Pericardium fibroblast (primary cell): Measurements from ENCODE around the gene CNTROB. TPM values are rescaled to one million over a fixed set of nuclear protein-coding genes. Genes with fewer than 3 reads are reported as not detected.

Experiments
- total RNA-seq: library from RNA; depleted of rRNA; stranded (reverse); fragments of >200 nt; gene quantifications from 2 replicates; pipeline ENCODE4 v1.2.3, GENCODE V29; 2015

Gene CNTROB
- 14.1 and 15.2 TPM in 2 replicates for total RNA-seq

GRCh38 chr17:7931709-7932482 lies at the start of gene CNTROB, which contains the start of gene TRAPPC1:
TSS of gene CNTROB (plus strand) at chr17:7932206. CDS start at chr17:7933080, 874 bp downstream.
TSS of gene TRAPPC1 (minus strand) at chr17:7931946. CDS start at chr17:7931829, 117 bp downstream.

GRCh38 chr17:7888184-7888920 lies 43.7 kb upstream of the CNTROB start, which contains the start of gene CHD3:
TSS of gene CHD3 (plus strand) at chr17:7888789. CDS start at chr17:7889001, 212 bp downstream.

GRCh38 chr17:7915611-7916384 lies 16.2 kb upstream of the CNTROB start, which contains the start of gene RNF227:
TSS of gene RNF227 (minus strand) at chr17:7916289. CDS start at chr17:7916195, 94 bp downstream.

GRCh38 chr17:7929158-7930023 lies 2.6 kb upstream of the CNTROB start, which contains the start of gene KCNAB3:
TSS of gene KCNAB3 (minus strand) at chr17:7929856. CDS start at chr17:7929435, 421 bp downstream.

Other genes starting within 250 kb of the CNTROB start
- 44.9 and 63.2 TPM in 2 replicates for gene TP53, start 244.7 kb upstream of the CNTROB start, total RNA-seq
- gene WRAP53, start 243.7 kb upstream of the CNTROB start, total RNA-seq: 3.3 and 6.8 TPM in 2 replicates
- 3.3 and 4.9 TPM in 2 replicates for gene EFNB3, start 227.0 kb upstream of the CNTROB start, total RNA-seq
- 0.26 and 1.1 TPM in 2 replicates for gene DNAH2, start 214.5 kb upstream of the CNTROB start, total RNA-seq
- 2.9 and 9.8 TPM in 2 replicates for gene KDM6B, start 98.0 kb upstream of the CNTROB start, total RNA-seq
- gene TMEM88, start 77.1 kb upstream of the CNTROB start, total RNA-seq: 7.8 and 67.0 TPM in 2 replicates
- gene NAA38, start 74.6 kb upstream of the CNTROB start, total RNA-seq: 83.2 and 132 TPM in 2 replicates
- gene CYB5D1, start 74.2 kb upstream of the CNTROB start, total RNA-seq: 5.5 and 5.7 TPM in 2 replicates
- 77.5 and 82.6 TPM in 2 replicates for gene CHD3, start 43.4 kb upstream of the CNTROB start, total RNA-seq
- 1.6 and 9.0 TPM in 2 replicates for gene RNF227, start 15.9 kb upstream of the CNTROB start, total RNA-seq
- gene KCNAB3, start 2.4 kb upstream of the CNTROB start, total RNA-seq: 0.23 TPM in 1 of 2 replicates, not detected in the other
- 54.7 and 64.3 TPM in 2 replicates for gene TRAPPC1, start 260 bp upstream of the CNTROB start, total RNA-seq
- gene GUCY2D, start 70.4 kb downstream of the CNTROB start, total RNA-seq: 0.12 TPM in 1 of 2 replicates, not detected in the other
- gene ALOX15B, start 106.9 kb downstream of the CNTROB start, total RNA-seq: 0.85 TPM in 1 of 2 replicates, not detected in the other
- not detected in 2 replicates for gene ALOX12B, start 155.5 kb downstream of the CNTROB start, total RNA-seq
- gene ALOXE3, start 186.3 kb downstream of the CNTROB start, total RNA-seq: not detected in 2 replicates
- 0.26 and 0.35 TPM in 2 replicates for gene HES7, start 191.9 kb downstream of the CNTROB start, total RNA-seq
- 45.6 and 51.1 TPM in 2 replicates for gene PER1, start 220.2 kb downstream of the CNTROB start, total RNA-seq
- gene VAMP2, start 230.7 kb downstream of the CNTROB start, total RNA-seq: 6.0 and 10.8 TPM in 2 replicates
- 9.6 and 16.7 TPM in 2 replicates for gene TMEM107, start 244.2 kb downstream of the CNTROB start, total RNA-seq